ENCODE measurements around the gene KRTAP10-1. TPM values are rescaled to one million over a fixed set of nuclear protein-coding genes. Genes with fewer than 3 reads are reported as not detected.

The KRTAP10-1 gene
- polyA plus RNA-seq, 3 donors = not detected

GRCh38 chr21:44516342-44516741, 23.7 kb downstream of the KRTAP10-1 start:
- DNase-seq = no peak

GRCh38 chr21:44515359-44516165, 24.4 kb downstream of the KRTAP10-1 start:
- no peak for DNase-seq

- DNase-seq = no peak
Measured at GRCh38 chr21:44514746-44515358, 25.1 kb downstream of the KRTAP10-1 start.

GRCh38 chr21:44514218-44514520, 25.8 kb downstream of the KRTAP10-1 start:
- no peak for DNase-seq

GRCh38 chr21:44513389-44514217, 26.4 kb downstream of the KRTAP10-1 start:
- no peak for DNase-seq

- DNase-seq = no peak
Measured at GRCh38 chr21:44512496-44513388, 27.3 kb downstream of the KRTAP10-1 start.

- DNase-seq = no peak
Measured at GRCh38 chr21:44511938-44512275, 28.1 kb downstream of the KRTAP10-1 start.

GRCh38 chr21:44511219-44511937, 28.6 kb downstream of the KRTAP10-1 start:
- no peak for DNase-seq

- DNase-seq = peak; percentile 58
Measured at GRCh38 chr21:44510508-44511218, 29.3 kb downstream of the KRTAP10-1 start.

GRCh38 chr21:44510109-44510507, 29.9 kb downstream of the KRTAP10-1 start:
- DNase-seq = no peak

- DNase-seq = no peak
Measured at GRCh38 chr21:44509539-44509938, 30.5 kb downstream of the KRTAP10-1 start.

GRCh38 chr21:44508711-44509445, 31.1 kb downstream of the KRTAP10-1 start:
- DNase-seq = no peak

- no peak for DNase-seq
Measured at GRCh38 chr21:44508426-44508710, 31.6 kb downstream of the KRTAP10-1 start.

- no peak for DNase-seq
Measured at GRCh38 chr21:44507673-44508425, 32.1 kb downstream of the KRTAP10-1 start.

GRCh38 chr21:44506279-44507255, 33.4 kb downstream of the KRTAP10-1 start:
- DNase-seq = no peak

GRCh38 chr21:44505673-44506278, 34.2 kb downstream of the KRTAP10-1 start:
- DNase-seq = no peak

GRCh38 chr21:44503901-44504399, 36.0 kb downstream of the KRTAP10-1 start:
- no peak for DNase-seq
